GM18511 (cell line): Measurements from ENCODE around the gene TMCO2.
A peak's percentile ranks its signal among the peaks of the same experiment; 100 is the strongest.
"Not testable (repeated sequence)": the region's sequence is repeated elsewhere in the genome, so short reads cannot be mapped to it uniquely, and the experiment has no call there.

ENCODE experiments used
- ATAC-seq: cut with Tn5 transposase; IDR thresholded peaks from one replicate; pipeline ENCODE4 v1.9.1; 2021; ENCODE audit warnings: mild to moderate bottlenecking, moderate library complexity; ENCODE audit not compliant: unreplicated experiment

The TMCO2 gene

GRCh38 chr1:40247655-40248054 lies at the start of gene TMCO2:
TSS of gene TMCO2 (plus strand) at chr1:40247937. CDS start at chr1:40247994, 57 bp downstream.
- no peak for ATAC-seq

GRCh38 chr1:40199126-40199525 lies 48.6 kb upstream of the TMCO2 start:
- ATAC-seq = no peak

GRCh38 chr1:40204856-40205255 lies 42.9 kb upstream of the TMCO2 start:
- ATAC-seq = no peak

- no peak for ATAC-seq
Observed at GRCh38 chr1:40210511-40211204, 37.1 kb upstream of the TMCO2 start.

GRCh38 chr1:40218333-40218732 lies 29.4 kb upstream of the TMCO2 start:
- no peak for ATAC-seq

- ATAC-seq = not testable (repeated sequence)
Observed at GRCh38 chr1:40221471-40221905, 26.2 kb upstream of the TMCO2 start.

- ATAC-seq = no peak
Observed at GRCh38 chr1:40221977-40222772, 25.6 kb upstream of the TMCO2 start.

- no peak for ATAC-seq
Observed at GRCh38 chr1:40224040-40224439, 23.7 kb upstream of the TMCO2 start.

- no peak for ATAC-seq
Observed at GRCh38 chr1:40226192-40226591, 21.5 kb upstream of the TMCO2 start.

- ATAC-seq = peak; percentile 92
Observed at GRCh38 chr1:40232444-40232843, 15.3 kb upstream of the TMCO2 start.

GRCh38 chr1:40239626-40240025 lies 8.1 kb upstream of the TMCO2 start:
- no peak for ATAC-seq

- no peak for ATAC-seq
Observed at GRCh38 chr1:40240390-40240789, 7.3 kb upstream of the TMCO2 start.

GRCh38 chr1:40241362-40241761 lies 6.4 kb upstream of the TMCO2 start:
- ATAC-seq = peak; percentile 16

- no peak for ATAC-seq
Observed at GRCh38 chr1:40243351-40243750, 4.4 kb upstream of the TMCO2 start.

- ATAC-seq = no peak
Observed at GRCh38 chr1:40244138-40244744, 3.5 kb upstream of the TMCO2 start.

GRCh38 chr1:40245686-40246085 lies 2.1 kb upstream of the TMCO2 start:
- ATAC-seq = no peak

- ATAC-seq = no peak
Observed at GRCh38 chr1:40248412-40248811, 675 bp downstream of the TMCO2 start.

- no peak for ATAC-seq
Observed at GRCh38 chr1:40251456-40251855, 3.7 kb downstream of the TMCO2 start.

- ATAC-seq = no peak
Observed at GRCh38 chr1:40252601-40253000, 4.9 kb downstream of the TMCO2 start.

GRCh38 chr1:40255231-40255630 lies 7.5 kb downstream of the TMCO2 start:
- ATAC-seq = no peak

- ATAC-seq = no peak
Observed at GRCh38 chr1:40256401-40257084, 8.8 kb downstream of the TMCO2 start.
